Mucosa of descending colon (tissue), 3 donors: ENCODE measurements around the gene PIK3C2B. TPM values are rescaled to one million over a fixed set of nuclear protein-coding genes. Genes with fewer than 3 reads are reported as not detected.
A peak's percentile ranks its signal among the peaks of the same experiment; 100 is the strongest.

Source experiments
- ATAC-seq: fragments of 200-7000 bp; cut with Tn5 transposase; one replicate; pipeline ENCODE4 v1.9.1; 2020; ENCODE audit warnings: mild to moderate bottlenecking, moderate library complexity
- DNase-seq, 3 donors: peaks; one replicate each; pipeline ENCODE4 v3.0.0-alpha.2; 2020
- H3K36me3 ChIP-seq: fragments of 200-600 bp; one replicate; pipeline ENCODE4 v1.8.0; 2021; ENCODE audit warnings: low read depth, mild to moderate bottlenecking
- H3K4me1 ChIP-seq: fragments of 200-600 bp; one replicate; pipeline ENCODE4 v1.8.0; 2021; ENCODE audit warnings: low read depth, mild to moderate bottlenecking
- H3K4me3 ChIP-seq: fragments of 200-600 bp; one replicate; pipeline ENCODE4 v1.8.0; 2021; ENCODE audit warnings: mild to moderate bottlenecking
- H3K9me3 ChIP-seq: fragments of 200-600 bp; one replicate; pipeline ENCODE4 v1.8.0; 2021; ENCODE audit warnings: mild to moderate bottlenecking
- CTCF ChIP-seq: fragments of 200-600 bp; IDR thresholded peaks from one replicate; pipeline ENCODE4 v1.8.0; 2022; ENCODE audit warnings: antibody characterized with exemption, mild to moderate bottlenecking
- intact Hi-C, 2 donors: fragments of 100-400 bp; cut with DNase I in 1 of 2; cut with micrococcal nuclease in 1 of 2; formaldehyde crosslinking; loops; one replicate each; pipeline versions ENCODE4 v1.11.0 to v1.11.1; 2022; cut with DNase I, micrococcal nuclease
- long read RNA-seq, 2 donors: library from polyadenylated mRNA; unstranded; transcript quantifications; one replicate each; pipeline ENCODE4 v2.0.0, GENCODE V29; 2019 to 2021
- total RNA-seq, 3 donors: library from RNA; stranded (reverse); fragmentation: NEBNext Ultra II Directional in 2 of 3; extraction: Animal tissue kit (Norgen Biotek cat#: 25700) in 2 of 3; gene quantifications; one replicate each; pipeline versions ENCODE4 v1.2.1 to v1.2.4, GENCODE V29; 2021 to 2023
- donor health status: DM: no; HTN: no; CAD: no; lungs with moderate emphysema.
- donor health status: DM: no; HTN: no; CAD: no.
- donor health status: DM: no; HTN: yes; CAD: no.

PIK3C2B gene, protein sequence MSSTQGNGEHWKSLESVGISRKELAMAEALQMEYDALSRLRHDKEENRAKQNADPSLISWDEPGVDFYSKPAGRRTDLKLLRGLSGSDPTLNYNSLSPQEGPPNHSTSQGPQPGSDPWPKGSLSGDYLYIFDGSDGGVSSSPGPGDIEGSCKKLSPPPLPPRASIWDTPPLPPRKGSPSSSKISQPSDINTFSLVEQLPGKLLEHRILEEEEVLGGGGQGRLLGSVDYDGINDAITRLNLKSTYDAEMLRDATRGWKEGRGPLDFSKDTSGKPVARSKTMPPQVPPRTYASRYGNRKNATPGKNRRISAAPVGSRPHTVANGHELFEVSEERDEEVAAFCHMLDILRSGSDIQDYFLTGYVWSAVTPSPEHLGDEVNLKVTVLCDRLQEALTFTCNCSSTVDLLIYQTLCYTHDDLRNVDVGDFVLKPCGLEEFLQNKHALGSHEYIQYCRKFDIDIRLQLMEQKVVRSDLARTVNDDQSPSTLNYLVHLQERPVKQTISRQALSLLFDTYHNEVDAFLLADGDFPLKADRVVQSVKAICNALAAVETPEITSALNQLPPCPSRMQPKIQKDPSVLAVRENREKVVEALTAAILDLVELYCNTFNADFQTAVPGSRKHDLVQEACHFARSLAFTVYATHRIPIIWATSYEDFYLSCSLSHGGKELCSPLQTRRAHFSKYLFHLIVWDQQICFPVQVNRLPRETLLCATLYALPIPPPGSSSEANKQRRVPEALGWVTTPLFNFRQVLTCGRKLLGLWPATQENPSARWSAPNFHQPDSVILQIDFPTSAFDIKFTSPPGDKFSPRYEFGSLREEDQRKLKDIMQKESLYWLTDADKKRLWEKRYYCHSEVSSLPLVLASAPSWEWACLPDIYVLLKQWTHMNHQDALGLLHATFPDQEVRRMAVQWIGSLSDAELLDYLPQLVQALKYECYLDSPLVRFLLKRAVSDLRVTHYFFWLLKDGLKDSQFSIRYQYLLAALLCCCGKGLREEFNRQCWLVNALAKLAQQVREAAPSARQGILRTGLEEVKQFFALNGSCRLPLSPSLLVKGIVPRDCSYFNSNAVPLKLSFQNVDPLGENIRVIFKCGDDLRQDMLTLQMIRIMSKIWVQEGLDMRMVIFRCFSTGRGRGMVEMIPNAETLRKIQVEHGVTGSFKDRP (N-terminal part only)
- total RNA-seq, result 100 to 1,000 TPM in 1 of 3 donors, 10 to 100 TPM in 2; 66.5 to 117 (median 90.4) TPM
- long read RNA-seq, donor 1, partial matches to known transcripts, result 4 of 9 reads
- long read RNA-seq, donor 1, other reads (novel, unspliced or antisense), result 5 of 9 reads
- long read RNA-seq, donor 2, partial matches to known transcripts, result 0 of 5 reads
- long read RNA-seq, donor 2, other reads (novel, unspliced or antisense), result 4 of 5 reads

DNA sequence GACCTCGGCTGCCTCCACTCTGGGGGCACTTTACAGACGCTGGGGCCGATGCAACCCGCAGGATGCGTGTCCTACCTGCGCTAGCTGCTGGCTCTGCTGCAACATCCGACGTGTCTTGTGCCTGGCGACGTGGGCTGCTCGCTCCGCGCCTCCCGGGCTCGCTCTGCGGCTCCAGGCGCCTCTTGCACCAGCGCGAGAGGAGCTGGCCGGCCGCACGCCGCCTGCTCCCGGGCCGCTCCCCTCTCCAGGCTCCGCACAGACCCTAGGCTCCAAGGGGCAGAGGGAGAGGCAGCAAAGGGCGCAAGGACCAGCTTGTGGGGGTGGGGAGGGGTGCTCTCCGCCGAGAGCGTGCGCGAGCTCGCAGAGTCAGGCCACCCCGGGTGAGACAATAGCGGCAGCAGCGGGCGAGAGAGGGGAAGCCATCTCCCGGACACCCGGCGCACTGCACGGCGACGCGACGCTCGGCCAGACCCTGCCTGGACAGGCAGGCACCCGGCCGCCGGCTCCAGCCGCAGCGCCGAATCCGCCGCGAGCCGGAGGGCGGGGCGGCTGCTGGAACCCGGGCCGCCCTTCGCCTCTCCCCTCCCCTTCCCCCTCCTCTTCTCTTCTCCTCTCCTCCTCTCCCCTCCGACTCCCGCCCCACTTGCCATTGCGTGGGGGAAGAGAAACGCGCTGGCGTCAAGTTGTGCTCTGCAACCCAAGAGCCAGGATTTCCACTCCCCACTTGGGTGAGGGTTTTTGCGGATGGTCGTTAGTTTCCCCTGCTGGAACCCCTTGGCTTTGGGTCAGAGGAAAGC, at the start of gene PIK3C2B:
TSS of gene PIK3C2B (minus strand) at position 525 of the 797 bp plus-strand sequence. CDS start 25,003 bp downstream, outside the sequence.
- peak; percentile 12 for TF ChIP-seq CTCF
- peak; percentile 82 to 90 (median 90) for DNase-seq
- peak within 1 kb of the TSS; percentile 81 for H3K4me3 ChIP-seq
- H3K4me1 ChIP-seq, result peaks cover 27% of the 10 kb centered on the region
- no peaks in the 10 kb centered on the region for H3K36me3 ChIP-seq
- peak; percentile 82 for ATAC-seq
- no peaks in the 10 kb centered on the region for H3K9me3 ChIP-seq
- intact Hi-C loops, result no loop called here

GRCh38 chr1:204544321-204544720, 49.7 kb upstream of the PIK3C2B start:
- DNase-seq, result no peak
- TF ChIP-seq CTCF, result no peak
- Histone ChIP-seq H3K9me3 (no peaks in the 10 kb centered on the region), H3K4me1 (no peaks in the 10 kb centered on the region), H3K4me3 (no peak overlapping the region), H3K36me3 (peaks cover 2% of the 10 kb centered on the region)
- ATAC-seq, result peak; percentile 60
- intact Hi-C loops, result no loop called here

- intact Hi-C loops, result no loop called here
- Histone ChIP-seq H3K4me3 (no peak overlapping the region), H3K36me3 (peaks cover 16% of the 10 kb centered on the region), H3K9me3 (no peaks in the 10 kb centered on the region), H3K4me1 (no peaks in the 10 kb centered on the region)
- TF ChIP-seq CTCF, result no peak
- ATAC-seq (no peak), DNase-seq (no peak)
Measured at GRCh38 chr1:204541626-204542025, 47.0 kb upstream of the PIK3C2B start.

GRCh38 chr1:204532832-204533231, 38.2 kb upstream of the PIK3C2B start:
- Histone ChIP-seq H3K9me3 (no peaks in the 10 kb centered on the region), H3K4me1 (no peaks in the 10 kb centered on the region), H3K4me3 (no peak overlapping the region), H3K36me3 (peaks cover 1% of the 10 kb centered on the region)
- intact Hi-C loops, result no loop called here
- TF ChIP-seq CTCF, result no peak
- no peak for ATAC-seq
- DNase-seq, result no peak
